Large intestine (tissue), 3 donors: ENCODE results near the gene PPP2R5C. TPM values are rescaled to one million over a fixed set of nuclear protein-coding genes. Genes with fewer than 3 reads are reported as not detected.

Source experiments
- DNase-seq, 2 donors: peaks; one replicate each; pipeline versions ENCODE4 v3.0.0 to v3.0.0-alpha.2; 2013
- H3K27ac ChIP-seq: one replicate; pipeline ENCODE4 v1.5.1; 2013; ENCODE audit warnings: low read length
- H3K27me3 ChIP-seq: 2 replicates; pipeline ENCODE4 v1.6.1; 2013; ENCODE audit warnings: low read length; ENCODE audit not compliant: control insufficient read depth, insufficient read depth
- H3K36me3 ChIP-seq: 2 replicates; pipeline ENCODE4 v1.6.1; 2013; ENCODE audit warnings: low read length; ENCODE audit not compliant: control insufficient read depth, insufficient read depth
- H3K4me1 ChIP-seq: one replicate; pipeline ENCODE4 v1.6.1; 2013; ENCODE audit warnings: low read length; ENCODE audit not compliant: control insufficient read depth, insufficient read depth
- H3K4me3 ChIP-seq: one replicate; pipeline ENCODE4 v1.5.1; 2013; ENCODE audit warnings: low read length
- H3K9me3 ChIP-seq: one replicate; pipeline ENCODE4 v1.6.1; 2013; ENCODE audit warnings: mild to moderate bottlenecking, low read depth, low read length, moderate library complexity; ENCODE audit not compliant: control insufficient read depth
- WGBS: methylation state at CpG from one replicate; pipeline ENCODE4 v1.1.5; 2013; ENCODE audit warnings: low lambda C conversion rate; ENCODE audit not compliant: insufficient coverage; 5-methylcytosine and 5-hydroxymethylcytosine counted together
- polyA plus RNA-seq: library from polyadenylated mRNA; unstranded; fragments of 120-200 nt; gene quantifications from one replicate; pipeline ENCODE4 v1.2.1, GENCODE V29; 2013

Gene PPP2R5C
- polyA plus RNA-seq, 1 donor, result 93.4 TPM

- Histone ChIP-seq H3K27me3 (peaks cover 18% of the 10 kb centered on the region), H3K36me3 (no peaks in the 10 kb centered on the region), H3K27ac (no peak overlapping the region), H3K4me3 (no peak overlapping the region), H3K4me1 (peaks cover 3% of the 10 kb centered on the region), H3K9me3 (no peaks in the 10 kb centered on the region)
- no CpG with 5 or more reads among the region's 8 CpGs for WGBS
- no peak for DNase-seq
These were observed 5.8 kb upstream of the PPP2R5C start for GRCh38 chr14:101755591-101756324.

DNA sequence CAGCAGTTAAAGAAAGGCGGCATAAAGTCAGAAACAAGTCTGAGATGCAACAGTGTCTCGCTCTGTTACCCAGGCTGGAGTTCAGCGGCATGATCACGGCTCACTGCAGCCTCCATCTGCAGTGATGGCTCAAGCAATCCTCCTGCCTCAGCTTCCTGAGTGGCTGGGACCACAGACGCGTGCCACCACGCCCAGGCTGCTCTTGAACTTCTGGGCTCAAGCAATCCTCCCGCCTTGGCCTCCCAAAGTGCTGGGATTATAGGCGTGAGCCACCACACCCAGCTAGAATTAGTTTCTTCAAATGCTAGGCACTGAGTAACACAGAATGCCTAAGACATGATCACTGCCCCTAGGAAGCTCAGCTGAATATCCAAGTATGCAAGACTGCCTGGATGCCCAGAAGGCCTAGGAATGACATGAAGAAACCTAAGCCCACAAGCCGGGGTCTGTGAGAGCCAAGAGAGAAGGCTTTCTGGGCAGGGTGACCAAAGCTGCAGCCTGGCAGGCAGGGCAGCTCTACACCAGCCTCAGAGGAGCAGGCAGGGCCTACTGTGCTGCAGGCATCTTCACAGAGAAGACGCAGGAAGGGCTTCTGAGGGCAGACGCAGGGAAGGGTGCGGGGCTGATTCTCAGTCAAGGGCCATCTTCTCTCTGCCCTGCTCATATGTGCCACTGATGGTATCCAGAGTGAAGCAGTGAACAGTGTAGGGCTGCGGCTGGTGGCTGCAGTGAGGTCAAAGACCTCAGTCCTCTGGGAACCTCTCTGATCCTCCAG, 4.3 kb upstream of the PPP2R5C start:
- DNase-seq, result no peak
- Histone ChIP-seq H3K4me3 (no peak overlapping the region), H3K9me3 (no peaks in the 10 kb centered on the region), H3K4me1 (peaks cover 3% of the 10 kb centered on the region), H3K27ac (no peak overlapping the region), H3K27me3 (peaks cover 16% of the 10 kb centered on the region), H3K36me3 (no peaks in the 10 kb centered on the region)
- WGBS, result 90% methylated on average over 2 of the region's 14 CpGs

DNA sequence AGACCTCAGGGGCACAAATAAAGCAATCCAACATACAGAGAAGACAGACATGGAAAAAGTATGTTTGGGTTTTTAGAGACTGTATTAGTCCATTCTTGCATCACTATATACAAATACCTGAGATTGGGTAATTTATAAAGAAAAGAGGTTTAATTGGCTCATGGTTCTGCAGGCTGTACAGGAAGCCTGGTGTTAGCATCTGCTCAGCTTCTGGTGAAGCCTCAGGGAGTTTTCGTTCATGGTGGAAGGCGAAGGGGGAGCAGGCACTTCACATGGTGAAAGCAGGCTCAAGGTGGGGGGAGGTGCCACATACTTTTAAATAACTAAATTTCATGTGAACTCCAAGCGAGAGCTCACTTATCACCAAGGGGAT, 3.7 kb upstream of the PPP2R5C start:
- Histone ChIP-seq H3K4me3 (no peak overlapping the region), H3K36me3 (no peaks in the 10 kb centered on the region), H3K27ac (no peak overlapping the region), H3K4me1 (peaks cover 3% of the 10 kb centered on the region), H3K27me3 (peaks cover 16% of the 10 kb centered on the region), H3K9me3 (no peaks in the 10 kb centered on the region)
- WGBS, result no CpG with 5 or more reads among the region's 3 CpGs
- DNase-seq, result no peak

GRCh38 chr14:101758913-101759593, 2.5 kb upstream of the PPP2R5C start:
- peaks cover 8% of the 10 kb centered on the region for H3K4me1 ChIP-seq
- DNase-seq, result no peak
- H3K36me3 ChIP-seq, result no peaks in the 10 kb centered on the region
- no peak overlapping the region for H3K4me3 ChIP-seq
- no peaks in the 10 kb centered on the region for H3K9me3 ChIP-seq
- H3K27ac ChIP-seq, result no peak overlapping the region
- H3K27me3 ChIP-seq, result peaks cover 16% of the 10 kb centered on the region
- WGBS, result 73% methylated on average over 3 of the region's 16 CpGs

GRCh38 chr14:101760138-101761011, 1.1 kb upstream of the PPP2R5C start:
- Histone ChIP-seq H3K4me3 (peak overlapping the region; percentile 17), H3K36me3 (no peaks in the 10 kb centered on the region), H3K27ac (peak overlapping the region; percentile 11), H3K9me3 (no peaks in the 10 kb centered on the region), H3K27me3 (peaks cover 9% of the 10 kb centered on the region), H3K4me1 (peaks cover 8% of the 10 kb centered on the region)
- peak; percentile 96 to 98 for DNase-seq
- no CpG with 5 or more reads among the region's 63 CpGs for WGBS

GRCh38 chr14:101761881-101762529, 496 bp downstream of the PPP2R5C start:
- no peak overlapping the region for H3K27ac ChIP-seq
- DNase-seq, result peak; percentile 21 to 65
- no CpG with 5 or more reads among the region's 72 CpGs for WGBS
- peaks cover 8% of the 10 kb centered on the region for H3K4me1 ChIP-seq
- peak overlapping the region; percentile 60 for H3K4me3 ChIP-seq
- H3K27me3 ChIP-seq, result peaks cover 6% of the 10 kb centered on the region
- no peaks in the 10 kb centered on the region for H3K9me3 ChIP-seq
- peaks cover 4% of the 10 kb centered on the region for H3K36me3 ChIP-seq

- WGBS, result 20% methylated on average over 1 of the region's 4 CpGs
- Histone ChIP-seq H3K27ac (no peak overlapping the region), H3K36me3 (peaks cover 4% of the 10 kb centered on the region)
These were observed 1.1 kb downstream of the PPP2R5C start for GRCh38 chr14:101762530-101763101.

GRCh38 chr14:101763941-101764709, 2.6 kb downstream of the PPP2R5C start:
- 80% methylated on average over 1 of the region's 10 CpGs for WGBS

More at GRCh38 chr14:101762530-101763101, 1.1 kb downstream of the PPP2R5C start:
- no peaks in the 10 kb centered on the region for H3K9me3 ChIP-seq
- no peak for DNase-seq
- H3K4me1 ChIP-seq, result peaks cover 8% of the 10 kb centered on the region
- peaks cover 6% of the 10 kb centered on the region for H3K27me3 ChIP-seq
- peak overlapping the region; percentile 60 for H3K4me3 ChIP-seq

More at GRCh38 chr14:101763941-101764709, 2.6 kb downstream of the PPP2R5C start:
- Histone ChIP-seq H3K27me3 (no peaks in the 10 kb centered on the region), H3K27ac (peak overlapping the region; percentile 45), H3K36me3 (peaks cover 4% of the 10 kb centered on the region), H3K4me3 (no peak overlapping the region), H3K4me1 (peaks cover 8% of the 10 kb centered on the region), H3K9me3 (no peaks in the 10 kb centered on the region)
- DNase-seq, result peak; percentile 70 to 83
